GM12891 (cell line): ENCODE results near the gene PPFIBP1.

Experiments
- PAX5 ChIP-seq: IDR thresholded peaks from 2 replicates; pipeline ENCODE4 v1.6.1; 2011; ENCODE audit warnings: low read length, moderate library complexity, mild to moderate bottlenecking; ENCODE audit not compliant: insufficient read depth, severe bottlenecking
- POLR2A ChIP-seq: IDR thresholded peaks from 2 replicates; pipeline ENCODE4 v1.6.1; 2011; ENCODE audit warnings: low read depth, low read length, control low read depth
- POLR2AphosphoS5 ChIP-seq: IDR thresholded peaks from 2 replicates; pipeline ENCODE4 v1.6.1; 2011; ENCODE audit warnings: low read depth, low read length, control low read depth
- POU2F2 ChIP-seq: IDR thresholded peaks from 2 replicates; pipeline ENCODE4 v1.6.1; 2011; ENCODE audit warnings: low read depth, mild to moderate bottlenecking, control low read depth, low read length, moderate library complexity
- TAF1 ChIP-seq: IDR thresholded peaks from 2 replicates; pipeline ENCODE4 v1.6.1; 2011; ENCODE audit warnings: low read depth, low read length, control low read depth

- TF ChIP-seq POLR2A (no peak), TAF1 (no peak), POLR2AphosphoS5 (no peak), POU2F2 (no peak), PAX5 (no peak)
Measured at GRCh38 chr12:27631365-27631764, 107.4 kb downstream of the PPFIBP1 start.
